SK-N-SH (cell line): ENCODE data around the gene RAB40A.

Experiments used
- CHD2 ChIP-seq: fragments of 150-350 bp; IDR thresholded peaks from 2 replicates; pipeline ENCODE4 v1.6.1; 2018; ENCODE audit warnings: low read length; ENCODE audit not compliant: partially characterized antibody
- MXI1 ChIP-seq: IDR thresholded peaks from 2 replicates; pipeline ENCODE4 v1.6.1; 2012; ENCODE audit warnings: mild to moderate bottlenecking, low read depth, low read length, improper control_type of control experiment

DNA sequence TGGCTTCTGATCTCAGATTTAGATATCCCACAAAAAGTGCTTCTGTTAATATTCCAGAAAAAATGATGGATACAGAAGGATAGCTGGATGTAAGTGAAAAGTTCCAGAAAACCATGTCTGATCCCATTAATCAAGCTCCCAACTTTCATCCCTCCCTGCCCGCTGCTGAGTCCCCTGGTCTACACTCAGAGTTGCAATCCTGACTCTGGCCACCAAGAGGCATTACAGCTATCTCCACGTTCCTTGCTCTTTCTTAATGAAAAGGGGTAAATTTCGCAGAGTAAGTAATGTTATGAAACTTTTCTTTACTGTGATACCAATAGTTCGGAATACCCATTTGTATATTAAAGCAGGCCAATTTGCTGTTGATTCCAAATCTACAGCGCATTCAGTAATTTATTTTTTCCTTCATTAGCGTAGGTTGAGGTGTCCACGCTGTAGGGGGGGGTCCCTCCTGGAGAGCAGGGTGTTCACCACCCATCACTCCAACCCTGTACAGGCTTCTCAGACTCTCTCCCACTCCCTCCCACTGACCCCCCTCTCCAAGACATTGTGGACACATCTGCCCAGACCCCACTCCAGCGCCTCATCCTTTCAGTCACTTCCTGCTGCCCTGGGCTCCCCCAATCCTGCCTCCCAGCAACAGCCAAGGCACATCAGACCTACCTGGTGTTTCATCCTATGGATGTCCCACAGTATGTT is 55.1 kb downstream of the RAB40A start:
- TF ChIP-seq CHD2: no peak
- no peak for TF ChIP-seq MXI1
